Esophagus muscularis mucosa (tissue), 4 donors: Measurements from ENCODE around the gene RTEL1.

ENCODE experiments used
- CTCF ChIP-seq, 3 experiments: fragments of 200-600 bp in 2 of 3; fragments of 450-650 bp in 1 of 3; sonication (generic) in 2 of 3; IDR thresholded peaks; one replicate each; pipeline ENCODE4 v1.5.1; 2017 to 2019; ENCODE audit warnings: antibody characterized with exemption in 3 of 3, mild to moderate bottlenecking in 2 of 3, moderate library complexity in 1 of 3
- EP300 ChIP-seq: sonication (generic); formaldehyde crosslinking; IDR thresholded peaks from one replicate; pipeline ENCODE4 v1.6.1; 2017; ENCODE audit warnings: antibody characterized with exemption
- POLR2A ChIP-seq: fragments of 450-650 bp; IDR thresholded peaks from one replicate; pipeline ENCODE4 v1.6.1; 2017; ENCODE audit warnings: antibody characterized with exemption, moderate library complexity, mild to moderate bottlenecking, low read depth
- POLR2AphosphoS5 ChIP-seq, 2 donors: sonication (generic); formaldehyde crosslinking; IDR thresholded peaks; one replicate each; pipeline ENCODE4 v1.6.1; 2017; ENCODE audit warnings: antibody characterized with exemption in 2 of 2

GRCh38 chr20:63651942-63652191 is 6.2 kb upstream of the RTEL1 start:
- TF ChIP-seq POLR2AphosphoS5 (IDR thresholded peaks at IDR 0.05): no peak
- TF ChIP-seq EP300: no peak
- no peak for TF ChIP-seq CTCF (IDR thresholded peaks at IDR 0.05)
- TF ChIP-seq POLR2A: no peak
